ENCODE measurements around the gene PIGC.

PIGC gene

DNA sequence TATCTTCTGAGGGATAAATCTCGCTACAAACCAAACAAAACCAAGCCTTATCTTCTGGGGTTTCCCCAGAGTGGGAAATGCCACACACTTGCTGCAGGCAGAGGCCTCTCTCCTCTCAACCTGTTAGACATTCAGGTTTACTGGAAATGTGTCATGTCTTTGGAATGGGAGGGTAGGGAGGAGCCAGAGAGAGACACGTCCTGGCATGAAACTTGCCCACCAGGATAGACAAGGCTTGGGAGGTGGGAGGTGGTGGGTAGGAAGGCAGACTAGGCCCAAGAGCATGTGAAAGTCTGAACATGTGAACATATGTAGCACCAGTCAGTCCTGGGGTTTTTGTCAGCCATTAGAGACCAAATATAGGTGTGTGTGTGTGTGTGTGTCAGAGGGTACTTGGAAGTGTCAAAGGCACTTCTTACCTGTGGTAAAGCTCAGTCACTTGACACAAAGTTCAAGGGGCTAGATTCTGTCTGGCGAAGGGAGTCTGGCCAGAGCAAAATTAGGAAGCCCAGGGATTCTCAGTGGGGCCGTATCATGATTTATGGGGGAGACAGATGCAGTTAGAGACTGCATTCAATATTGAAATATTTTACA is 32.4 kb upstream of the PIGC start:
- TF ChIP-seq ZNF701 (tag by site-specific recombination; IDR thresholded peaks at IDR 0.05), result no peak
- TF ChIP-seq SP2 (tag by site-specific recombination; IDR thresholded peaks at IDR 0.05), result no peak
- TF ChIP-seq MEIS1 (CRISPR knock-in tag; IDR thresholded peaks at IDR 0.05; ENCODE audit: borderline replicate concordance), result no peak
- TF ChIP-seq ZNF248 (tag by site-specific recombination; IDR thresholded peaks at IDR 0.05), result no peak
- TF ChIP-seq KLF8 (tag by site-specific recombination; IDR thresholded peaks at IDR 0.05), result no peak
- no peak for TF ChIP-seq ZSCAN23 (tag by site-specific recombination; IDR thresholded peaks at IDR 0.05)
- TF ChIP-seq ZNF223 (tag by site-specific recombination; IDR thresholded peaks at IDR 0.05), result no peak
- TF ChIP-seq ZNF2 (tag by site-specific recombination; IDR thresholded peaks at IDR 0.05), result no peak
- TF ChIP-seq ZNF785 (tag by site-specific recombination; IDR thresholded peaks at IDR 0.05), result no peak
- no peak for TF ChIP-seq ZSCAN5A (tag by site-specific recombination; IDR thresholded peaks at IDR 0.05)
- no peak for TF ChIP-seq SETDB1 (IDR thresholded peaks at IDR 0.05; ENCODE audit: insufficient read length, low read length)
- no peak for TF ChIP-seq ZNF571 (tag by site-specific recombination; IDR thresholded peaks at IDR 0.05)
- peak; percentile 41; the same call in 1 of the 2 replicates for TF ChIP-seq EGR2 (tag by site-specific recombination; IDR thresholded peaks at IDR 0.05; ENCODE audit: low read depth)
- TF ChIP-seq ZXDB (tag by site-specific recombination; IDR thresholded peaks at IDR 0.05), result no peak
- TF ChIP-seq, protein P1, sequence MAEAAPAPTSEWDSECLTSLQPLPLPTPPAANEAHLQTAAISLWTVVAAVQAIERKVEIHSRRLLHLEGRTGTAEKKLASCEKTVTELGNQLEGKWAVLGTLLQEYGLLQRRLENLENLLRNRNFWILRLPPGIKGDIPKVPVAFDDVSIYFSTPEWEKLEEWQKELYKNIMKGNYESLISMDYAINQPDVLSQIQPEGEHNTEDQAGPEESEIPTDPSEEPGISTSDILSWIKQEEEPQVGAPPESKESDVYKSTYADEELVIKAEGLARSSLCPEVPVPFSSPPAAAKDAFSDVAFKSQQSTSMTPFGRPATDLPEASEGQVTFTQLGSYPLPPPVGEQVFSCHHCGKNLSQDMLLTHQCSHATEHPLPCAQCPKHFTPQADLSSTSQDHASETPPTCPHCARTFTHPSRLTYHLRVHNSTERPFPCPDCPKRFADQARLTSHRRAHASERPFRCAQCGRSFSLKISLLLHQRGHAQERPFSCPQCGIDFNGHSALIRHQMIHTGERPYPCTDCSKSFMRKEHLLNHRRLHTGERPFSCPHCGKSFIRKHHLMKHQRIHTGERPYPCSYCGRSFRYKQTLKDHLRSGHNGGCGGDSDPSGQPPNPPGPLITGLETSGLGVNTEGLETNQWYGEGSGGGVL (tag by site-specific recombination; IDR thresholded peaks at IDR 0.05), result no peak
- TF ChIP-seq ZNF521 (tag by site-specific recombination; IDR thresholded peaks at IDR 0.05), result no peak
- no peak for TF ChIP-seq ZNF311 (tag by site-specific recombination; IDR thresholded peaks at IDR 0.05; ENCODE audit: borderline replicate concordance)
- TF ChIP-seq ZFHX2 (tag by site-specific recombination; conservative IDR thresholded peaks at IDR 0.05), result peak; percentile 55

GRCh38 chr1:172473842-172474241 is 30.0 kb upstream of the PIGC start:
- Histone ChIP-seq H3K4me1 (ENCODE audit: control insufficient read depth, insufficient read depth, low read length) (no peaks in the 10 kb centered on the region), H3K27ac (ENCODE audit: extremely low read depth, low read depth, low read length) (no peak overlapping the region), H3K36me3 (ENCODE audit: control insufficient read depth in 2 of 2, insufficient read depth in 1 of 2, low read length in 2 of 2) (no peaks in the 10 kb centered on the region), H3K9me3 (ENCODE audit: control insufficient read depth, insufficient read depth, low read depth, low read length) (no peaks in the 10 kb centered on the region), H3K4me3 (ENCODE audit: low read depth, low read length) (no peak overlapping the region)
- CTCF ChIA-PET, result no interaction called here
- POLR2A ChIA-PET, result no interaction called here
- TF ChIP-seq ZBTB48 (tag by site-specific recombination; IDR thresholded peaks at IDR 0.05), result no peak
- TF ChIP-seq ZNF10 (tag by site-specific recombination; IDR thresholded peaks at IDR 0.05), result no peak
- TF ChIP-seq TCF7L2 (IDR thresholded peaks at IDR 0.05; ENCODE audit: borderline replicate concordance, low read depth, low read length), result no peak
- TF ChIP-seq ZNF423 (tag by site-specific recombination; IDR thresholded peaks at IDR 0.05), result no peak
- TF ChIP-seq, protein P2, sequence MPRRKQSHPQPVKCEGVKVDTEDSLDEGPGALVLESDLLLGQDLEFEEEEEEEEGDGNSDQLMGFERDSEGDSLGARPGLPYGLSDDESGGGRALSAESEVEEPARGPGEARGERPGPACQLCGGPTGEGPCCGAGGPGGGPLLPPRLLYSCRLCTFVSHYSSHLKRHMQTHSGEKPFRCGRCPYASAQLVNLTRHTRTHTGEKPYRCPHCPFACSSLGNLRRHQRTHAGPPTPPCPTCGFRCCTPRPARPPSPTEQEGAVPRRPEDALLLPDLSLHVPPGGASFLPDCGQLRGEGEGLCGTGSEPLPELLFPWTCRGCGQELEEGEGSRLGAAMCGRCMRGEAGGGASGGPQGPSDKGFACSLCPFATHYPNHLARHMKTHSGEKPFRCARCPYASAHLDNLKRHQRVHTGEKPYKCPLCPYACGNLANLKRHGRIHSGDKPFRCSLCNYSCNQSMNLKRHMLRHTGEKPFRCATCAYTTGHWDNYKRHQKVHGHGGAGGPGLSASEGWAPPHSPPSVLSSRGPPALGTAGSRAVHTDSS (tag by site-specific recombination; IDR thresholded peaks at IDR 0.05), result no peak
- no peak for TF ChIP-seq ZNF623 (tag by site-specific recombination; IDR thresholded peaks at IDR 0.05)
- TF ChIP-seq ZNF157 (tag by site-specific recombination; IDR thresholded peaks at IDR 0.05), result no peak
- TF ChIP-seq ZNF366 (tag by site-specific recombination; conservative IDR thresholded peaks at IDR 0.05), result no peak
- TF ChIP-seq ZXDB (tag by site-specific recombination; IDR thresholded peaks at IDR 0.05), result no peak
- no peak for TF ChIP-seq ZNF677 (tag by site-specific recombination; IDR thresholded peaks at IDR 0.05)
- no peak for TF ChIP-seq ZBTB8A (tag by site-specific recombination; IDR thresholded peaks at IDR 0.05)
- TF ChIP-seq ZNF629 (tag by site-specific recombination; IDR thresholded peaks at IDR 0.05), result no peak
- TF ChIP-seq ZBTB11 (tag by site-specific recombination; conservative IDR thresholded peaks at IDR 0.05; ENCODE audit: low read depth), result no peak
- TF ChIP-seq ZNF785 (tag by site-specific recombination; IDR thresholded peaks at IDR 0.05), result no peak

More for the DNA sequence above, 32.4 kb upstream of the PIGC start:
- H3K4me3 ChIP-seq (ENCODE audit: low read depth, low read length), result no peak overlapping the region
- H3K4me1 ChIP-seq (ENCODE audit: control insufficient read depth, insufficient read depth, low read length), result no peaks in the 10 kb centered on the region
- H3K9me3 ChIP-seq (ENCODE audit: control insufficient read depth, insufficient read depth, low read depth, low read length), result no peaks in the 10 kb centered on the region
- CTCF ChIA-PET, result interaction anchor here (0.6 kb wide), 1 partner anchor 266 kb away, joined by 3 read pairs; no protein-coding TSS in a partner anchor
- H3K36me3 ChIP-seq (ENCODE audit: control insufficient read depth in 2 of 2, insufficient read depth in 1 of 2, low read length in 2 of 2), result no peaks in the 10 kb centered on the region
- no peak overlapping the region for H3K27ac ChIP-seq (ENCODE audit: extremely low read depth, low read depth, low read length)
- POLR2A ChIA-PET, result no interaction called here
